SH-SY5Y (cell line): Measurements from ENCODE around the gene RARB.

Experiments
- GATA2 ChIP-seq: IDR thresholded peaks from 2 replicates; pipeline ENCODE4 v1.6.1; 2011; ENCODE audit warnings: mild to moderate bottlenecking, low read depth, low read length
- GATA3 ChIP-seq: IDR thresholded peaks from 2 replicates; pipeline ENCODE4 v1.6.1; 2011; ENCODE audit warnings: low read depth, mild to moderate bottlenecking, low read length, moderate library complexity

DNA sequence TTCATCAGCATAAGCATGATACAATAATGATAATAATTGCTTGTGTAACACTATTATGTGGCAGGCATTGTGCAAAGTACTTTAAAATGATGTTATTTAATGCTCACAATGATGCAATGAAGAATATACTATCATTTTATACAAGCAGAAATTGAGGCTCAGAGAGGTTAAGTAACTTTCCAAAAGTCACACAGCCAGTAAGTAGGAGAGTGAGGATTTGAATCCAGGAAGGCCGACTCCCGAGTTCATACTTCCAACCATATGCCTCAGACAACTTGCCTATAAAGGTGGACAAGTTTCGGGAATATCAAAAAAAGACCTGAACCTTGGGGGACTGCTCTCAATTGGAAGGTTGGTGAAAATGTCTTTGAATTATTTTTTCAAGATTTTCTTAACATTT is 19.9 kb downstream of the RARB start:
- TF ChIP-seq GATA2 (no peak), GATA3 (no peak)
